HEK293 (cell line): Measurements from ENCODE around the gene SLC35F6.

Source experiments
- CTCF ChIP-seq: fragments of 450-650 bp; formaldehyde crosslinking; IDR thresholded peaks from 2 replicates; pipeline ENCODE4 v1.5.1; 2016; ENCODE audit warnings: missing biosample characterization, missing genetic modification characterization
- IKZF3 ChIP-seq: fragments of 450-650 bp; IDR thresholded peaks from 2 replicates; pipeline ENCODE4 v1.5.0; 2018; ENCODE audit warnings: missing biosample characterization, mild to moderate bottlenecking, missing genetic modification characterization, moderate library complexity
- MYNN ChIP-seq: fragments of 450-650 bp; formaldehyde crosslinking; IDR thresholded peaks from 2 replicates; pipeline ENCODE4 v1.5.1; 2016; ENCODE audit warnings: missing biosample characterization, missing genetic modification characterization, borderline replicate concordance
- MZF1 ChIP-seq: fragments of 450-650 bp; formaldehyde crosslinking; IDR thresholded peaks from 2 replicates; pipeline ENCODE4 v1.5.1; 2017; ENCODE audit warnings: missing biosample characterization, missing genetic modification characterization, borderline replicate concordance
- OSR2 ChIP-seq: fragments of 450-650 bp; formaldehyde crosslinking; IDR thresholded peaks from 2 replicates; pipeline ENCODE4 v1.5.1; 2016; ENCODE audit warnings: missing biosample characterization, missing genetic modification characterization
- ZBTB20 ChIP-seq: fragments of 450-650 bp; formaldehyde crosslinking; IDR thresholded peaks from 2 replicates; pipeline ENCODE4 v1.5.1; 2016; ENCODE audit warnings: missing biosample characterization, missing genetic modification characterization
- ZNF132 ChIP-seq: fragments of 450-650 bp; formaldehyde crosslinking; IDR thresholded peaks from 2 replicates; pipeline ENCODE4 v1.5.1; 2017; ENCODE audit warnings: missing biosample characterization, missing genetic modification characterization, borderline replicate concordance
- ZNF24 ChIP-seq: fragments of 450-650 bp; formaldehyde crosslinking; IDR thresholded peaks from 2 replicates; pipeline ENCODE4 v1.5.1; 2016; ENCODE audit warnings: missing biosample characterization, missing genetic modification characterization
- ZNF558 ChIP-seq: fragments of 450-650 bp; formaldehyde crosslinking; IDR thresholded peaks from 2 replicates; pipeline ENCODE4 v1.5.1; 2016; ENCODE audit warnings: missing biosample characterization, missing genetic modification characterization
- ZNF626 ChIP-seq: fragments of 450-650 bp; sonication (Bioruptor Pico); formaldehyde crosslinking; IDR thresholded peaks from 2 replicates; pipeline ENCODE4 v1.5.1; 2018; ENCODE audit warnings: missing biosample characterization, missing genetic modification characterization, inconsistent platforms
- ZNF747 ChIP-seq: fragments of 450-650 bp; formaldehyde crosslinking; IDR thresholded peaks from 2 replicates; pipeline ENCODE4 v1.5.1; 2016; ENCODE audit warnings: missing biosample characterization, missing genetic modification characterization
- ZNF777 ChIP-seq: fragments of 450-650 bp; formaldehyde crosslinking; IDR thresholded peaks from 2 replicates; pipeline ENCODE4 v1.5.1; 2017; ENCODE audit warnings: missing biosample characterization, missing genetic modification characterization, borderline replicate concordance
- TF ChIP-seq, protein P1 (sequence below): fragments of 450-650 bp; formaldehyde crosslinking; IDR thresholded peaks from 2 replicates; pipeline ENCODE4 v1.5.1; 2016; ENCODE audit warnings: missing biosample characterization, missing genetic modification characterization
- TF ChIP-seq, protein P2 (sequence below): fragments of 450-650 bp; formaldehyde crosslinking; conservative IDR thresholded peaks from 2 replicates; pipeline ENCODE4 v1.5.1; 2016; ENCODE audit warnings: low read depth, missing biosample characterization, missing genetic modification characterization

DNA sequence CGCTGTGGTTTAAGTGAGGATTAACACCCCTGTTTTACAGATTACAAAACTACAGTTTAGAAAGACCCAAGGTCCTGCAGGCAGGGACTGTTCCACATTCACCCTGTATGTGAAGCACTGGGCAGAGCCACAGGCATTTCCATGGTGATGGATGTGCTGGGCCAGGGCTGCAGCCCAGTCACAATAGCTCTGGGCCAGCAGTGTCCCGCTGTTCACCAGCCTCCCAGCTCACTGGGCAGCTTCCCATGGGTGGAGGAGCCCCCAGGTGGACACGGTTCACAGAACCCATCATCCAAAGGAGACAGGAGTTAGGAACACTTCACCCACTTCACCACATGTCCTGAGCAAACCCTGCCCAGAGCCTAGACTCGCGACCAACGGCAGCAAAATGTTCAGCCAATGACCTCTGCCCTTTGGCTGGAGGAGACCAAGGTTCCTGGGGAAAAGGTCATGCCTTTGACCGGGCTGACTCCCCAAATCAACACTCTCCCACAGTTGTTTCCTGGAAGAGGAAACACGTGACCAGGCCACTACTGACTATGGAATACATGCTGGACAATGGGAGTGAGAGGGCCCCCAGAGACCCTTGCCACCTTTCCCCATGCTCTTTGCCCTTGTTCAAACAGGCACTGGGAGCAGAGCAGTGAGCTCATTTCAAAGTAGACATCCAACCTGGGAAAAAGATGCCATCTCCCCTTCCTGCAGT is 28.0 kb upstream of the SLC35F6 start:
- TF ChIP-seq IKZF3 (tag by site-specific recombination) (no peak), MYNN (no peak), MZF1 (no peak), CTCF (tag by site-specific recombination) (no peak), ZNF626 (tag by site-specific recombination) (no peak), ZBTB20 (tag by site-specific recombination) (no peak), OSR2 (tag by site-specific recombination) (no peak), ZNF777 (tag by site-specific recombination) (no peak), ZNF558 (no peak), ZNF24 (tag by site-specific recombination) (no peak), ZNF132 (tag by site-specific recombination) (no peak), ZNF747 (tag by site-specific recombination) (no peak)
- TF ChIP-seq, protein P1, sequence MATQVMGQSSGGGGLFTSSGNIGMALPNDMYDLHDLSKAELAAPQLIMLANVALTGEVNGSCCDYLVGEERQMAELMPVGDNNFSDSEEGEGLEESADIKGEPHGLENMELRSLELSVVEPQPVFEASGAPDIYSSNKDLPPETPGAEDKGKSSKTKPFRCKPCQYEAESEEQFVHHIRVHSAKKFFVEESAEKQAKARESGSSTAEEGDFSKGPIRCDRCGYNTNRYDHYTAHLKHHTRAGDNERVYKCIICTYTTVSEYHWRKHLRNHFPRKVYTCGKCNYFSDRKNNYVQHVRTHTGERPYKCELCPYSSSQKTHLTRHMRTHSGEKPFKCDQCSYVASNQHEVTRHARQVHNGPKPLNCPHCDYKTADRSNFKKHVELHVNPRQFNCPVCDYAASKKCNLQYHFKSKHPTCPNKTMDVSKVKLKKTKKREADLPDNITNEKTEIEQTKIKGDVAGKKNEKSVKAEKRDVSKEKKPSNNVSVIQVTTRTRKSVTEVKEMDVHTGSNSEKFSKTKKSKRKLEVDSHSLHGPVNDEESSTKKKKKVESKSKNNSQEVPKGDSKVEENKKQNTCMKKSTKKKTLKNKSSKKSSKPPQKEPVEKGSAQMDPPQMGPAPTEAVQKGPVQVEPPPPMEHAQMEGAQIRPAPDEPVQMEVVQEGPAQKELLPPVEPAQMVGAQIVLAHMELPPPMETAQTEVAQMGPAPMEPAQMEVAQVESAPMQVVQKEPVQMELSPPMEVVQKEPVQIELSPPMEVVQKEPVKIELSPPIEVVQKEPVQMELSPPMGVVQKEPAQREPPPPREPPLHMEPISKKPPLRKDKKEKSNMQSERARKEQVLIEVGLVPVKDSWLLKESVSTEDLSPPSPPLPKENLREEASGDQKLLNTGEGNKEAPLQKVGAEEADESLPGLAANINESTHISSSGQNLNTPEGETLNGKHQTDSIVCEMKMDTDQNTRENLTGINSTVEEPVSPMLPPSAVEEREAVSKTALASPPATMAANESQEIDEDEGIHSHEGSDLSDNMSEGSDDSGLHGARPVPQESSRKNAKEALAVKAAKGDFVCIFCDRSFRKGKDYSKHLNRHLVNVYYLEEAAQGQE: no peak
- TF ChIP-seq, protein P2, sequence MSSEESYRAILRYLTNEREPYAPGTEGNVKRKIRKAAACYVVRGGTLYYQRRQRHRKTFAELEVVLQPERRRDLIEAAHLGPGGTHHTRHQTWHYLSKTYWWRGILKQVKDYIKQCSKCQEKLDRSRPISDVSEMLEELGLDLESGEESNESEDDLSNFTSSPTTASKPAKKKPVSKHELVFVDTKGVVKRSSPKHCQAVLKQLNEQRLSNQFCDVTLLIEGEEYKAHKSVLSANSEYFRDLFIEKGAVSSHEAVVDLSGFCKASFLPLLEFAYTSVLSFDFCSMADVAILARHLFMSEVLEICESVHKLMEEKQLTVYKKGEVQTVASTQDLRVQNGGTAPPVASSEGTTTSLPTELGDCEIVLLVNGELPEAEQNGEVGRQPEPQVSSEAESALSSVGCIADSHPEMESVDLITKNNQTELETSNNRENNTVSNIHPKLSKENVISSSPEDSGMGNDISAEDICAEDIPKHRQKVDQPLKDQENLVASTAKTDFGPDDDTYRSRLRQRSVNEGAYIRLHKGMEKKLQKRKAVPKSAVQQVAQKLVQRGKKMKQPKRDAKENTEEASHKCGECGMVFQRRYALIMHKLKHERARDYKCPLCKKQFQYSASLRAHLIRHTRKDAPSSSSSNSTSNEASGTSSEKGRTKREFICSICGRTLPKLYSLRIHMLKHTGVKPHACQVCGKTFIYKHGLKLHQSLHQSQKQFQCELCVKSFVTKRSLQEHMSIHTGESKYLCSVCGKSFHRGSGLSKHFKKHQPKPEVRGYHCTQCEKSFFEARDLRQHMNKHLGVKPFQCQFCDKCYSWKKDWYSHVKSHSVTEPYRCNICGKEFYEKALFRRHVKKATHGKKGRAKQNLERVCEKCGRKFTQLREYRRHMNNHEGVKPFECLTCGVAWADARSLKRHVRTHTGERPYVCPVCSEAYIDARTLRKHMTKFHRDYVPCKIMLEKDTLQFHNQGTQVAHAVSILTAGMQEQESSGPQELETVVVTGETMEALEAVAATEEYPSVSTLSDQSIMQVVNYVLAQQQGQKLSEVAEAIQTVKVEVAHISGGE: no peak
